ENCODE measurements around the gene CDHR2. TPM values are rescaled to one million over a fixed set of nuclear protein-coding genes. Genes with fewer than 3 reads are reported as not detected.

The CDHR2 gene
- total RNA-seq, 4 donors from 2014 or later = 0.15 to 0.19 (median 0.15) TPM; not detected in 1

GRCh38 chr5:176629853-176630680 is 80.9 kb downstream of the CDHR2 start, which contains the start of the genes EIF4E1B and SNCB:
Gene EIF4E1B, plus strand, starts transcription at chr5:176630675. Its CDS starts 12,113 bp downstream, at chr5:176642788.
Gene SNCB, minus strand, starts transcription at chr5:176630534. Its CDS starts 880 bp downstream, at chr5:176629654.
- TF ChIP-seq POLR2A (IDR thresholded peaks at IDR 0.05) = no peak
- no peak for TF ChIP-seq CTCF (IDR thresholded peaks at IDR 0.05)
- H3K4me3 ChIP-seq (ENCODE audit: low read depth, poor library complexity, severe bottlenecking) = no peak within 1 kb of the TSS
- intact Hi-C loops (cut with DNase I; ENCODE audit: low total_unique reads) = no loop called here
- WGBS, 2 donors = 1 to 2% methylated on average over 41 to 65 of the region's 94 CpGs
- DNase-seq (ENCODE audit: low spot score in 2 of 2) = no peak

- 11 to 13% methylated on average over 20 of the region's 20 CpGs for WGBS, 2 donors
Measured at GRCh38 chr5:176630681-176631222, 81.6 kb downstream of the CDHR2 start.

GRCh38 chr5:176631383-176632200 is 82.5 kb downstream of the CDHR2 start:
- no peak for DNase-seq (ENCODE audit: low spot score in 2 of 2)
- intact Hi-C loops (cut with DNase I; ENCODE audit: low total_unique reads) = no loop called here
- no peak for TF ChIP-seq CTCF (IDR thresholded peaks at IDR 0.05)
- no peak for TF ChIP-seq POLR2A (IDR thresholded peaks at IDR 0.05)
- WGBS, 2 donors = 64 to 66% methylated on average over 7 of the region's 7 CpGs
- no peak overlapping the region for H3K4me3 ChIP-seq (ENCODE audit: low read depth, poor library complexity, severe bottlenecking)

More at GRCh38 chr5:176630681-176631222, 81.6 kb downstream of the CDHR2 start:
- no peak overlapping the region for H3K4me3 ChIP-seq (ENCODE audit: low read depth, poor library complexity, severe bottlenecking)
- DNase-seq (ENCODE audit: low spot score in 2 of 2) = no peak
- intact Hi-C loops (cut with DNase I; ENCODE audit: low total_unique reads) = no loop called here
- TF ChIP-seq CTCF (IDR thresholded peaks at IDR 0.05) (no peak), POLR2A (IDR thresholded peaks at IDR 0.05) (no peak)

GRCh38 chr5:176632745-176633144 is 83.6 kb downstream of the CDHR2 start:
- intact Hi-C loops (cut with DNase I; ENCODE audit: low total_unique reads) = no loop called here
- no peak overlapping the region for H3K4me3 ChIP-seq (ENCODE audit: low read depth, poor library complexity, severe bottlenecking)
- no peak for DNase-seq (ENCODE audit: low spot score in 2 of 2)
- TF ChIP-seq CTCF (IDR thresholded peaks at IDR 0.05) (no peak), POLR2A (IDR thresholded peaks at IDR 0.05) (no peak)
- WGBS, 2 donors = 55 to 85% methylated on average over 2 of the region's 2 CpGs

- no peak for DNase-seq (ENCODE audit: low spot score in 2 of 2)
- 31 to 36% methylated on average over 6 of the region's 6 CpGs for WGBS, 2 donors
- no peak for TF ChIP-seq CTCF (IDR thresholded peaks at IDR 0.05)
- no peak for TF ChIP-seq POLR2A (IDR thresholded peaks at IDR 0.05)
- no peak overlapping the region for H3K4me3 ChIP-seq (ENCODE audit: low read depth, poor library complexity, severe bottlenecking)
- intact Hi-C loops (cut with DNase I; ENCODE audit: low total_unique reads) = no loop called here
Measured at GRCh38 chr5:176633598-176633997, 84.5 kb downstream of the CDHR2 start.

Data from lower leg skin (tissue), 4 donors.